HG03108 (cell line): ENCODE measurements around the gene PLPP7.

Experiments used
- ATAC-seq: cut with Tn5 transposase; IDR thresholded peaks from one replicate; pipeline ENCODE4 v1.9.1; 2021; ENCODE audit warnings: moderate library complexity; ENCODE audit not compliant: unreplicated experiment

Gene PLPP7

GRCh38 chr9:131280660-131281059 is 8.9 kb upstream of the PLPP7 start:
- no peak for ATAC-seq

- no peak for ATAC-seq
Measured at GRCh38 chr9:131281119-131281965, 8.2 kb upstream of the PLPP7 start.

GRCh38 chr9:131282175-131282574 is 7.3 kb upstream of the PLPP7 start:
- ATAC-seq, result no peak

DNA sequence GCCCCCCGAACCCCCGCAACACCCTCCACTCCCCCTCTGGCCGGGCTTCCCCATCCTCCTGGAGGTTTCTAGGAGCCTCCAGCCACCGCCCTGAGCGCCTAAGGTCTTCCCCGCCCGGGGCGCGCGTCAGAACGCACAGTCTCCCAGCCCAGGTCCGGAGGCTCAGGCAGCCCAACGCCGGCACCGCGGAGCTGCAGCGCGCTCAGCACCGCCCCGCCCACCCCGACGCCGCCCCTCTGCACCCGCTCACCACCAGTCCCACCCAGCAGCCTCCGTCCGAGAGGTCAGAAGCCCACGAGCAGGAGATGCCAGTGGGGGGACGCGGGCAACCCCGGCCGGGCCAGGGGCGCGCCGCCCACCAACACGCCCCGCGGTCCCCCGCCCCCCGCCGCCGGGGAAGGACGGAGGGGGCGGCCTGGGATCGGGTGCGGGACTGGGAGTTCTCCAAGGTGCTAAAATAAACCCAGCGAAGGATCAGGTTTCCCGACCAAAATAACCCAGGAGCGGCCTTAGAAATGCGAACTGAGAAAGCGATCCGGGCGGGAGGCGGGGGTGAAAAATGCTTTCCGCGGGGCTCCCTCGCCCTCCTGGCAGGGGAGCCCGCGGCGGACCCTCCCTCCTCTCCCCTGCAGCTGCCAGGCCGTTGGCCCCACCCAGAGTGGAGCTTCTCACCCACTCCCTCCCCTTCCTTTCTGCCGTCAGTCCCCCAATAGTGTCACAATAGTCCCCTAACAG is 6.7 kb upstream of the PLPP7 start:
- no peak for ATAC-seq

DNA sequence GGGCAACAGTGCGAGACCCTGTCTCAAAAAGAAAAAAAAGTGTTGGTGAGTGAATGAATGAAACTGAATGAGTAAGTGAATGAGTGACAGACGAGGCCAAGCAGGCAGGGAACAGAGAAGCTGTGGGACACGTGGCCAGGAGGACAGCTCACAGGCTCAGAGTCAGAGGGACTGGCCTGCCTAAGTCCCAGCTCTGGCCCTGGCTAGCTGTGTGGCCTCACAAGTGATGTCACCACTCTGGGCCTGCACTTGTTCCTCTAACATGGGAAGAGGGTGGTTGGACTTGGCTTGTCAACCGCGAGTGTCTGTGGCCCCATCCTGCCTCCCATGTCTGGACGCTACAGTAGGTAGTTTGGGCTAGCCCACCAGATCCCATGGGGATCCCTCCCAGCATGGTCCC is 4.7 kb upstream of the PLPP7 start:
- no peak for ATAC-seq

GRCh38 chr9:131287359-131287758 is 2.2 kb upstream of the PLPP7 start:
- ATAC-seq, result no peak

- no peak for ATAC-seq
Measured at GRCh38 chr9:131288217-131288616, 1.3 kb upstream of the PLPP7 start.

- ATAC-seq, result no peak
Measured at GRCh38 chr9:131290036-131290766, 678 bp downstream of the PLPP7 start.

- ATAC-seq, result no peak
Measured at GRCh38 chr9:131290767-131291370, 1.3 kb downstream of the PLPP7 start.

DNA sequence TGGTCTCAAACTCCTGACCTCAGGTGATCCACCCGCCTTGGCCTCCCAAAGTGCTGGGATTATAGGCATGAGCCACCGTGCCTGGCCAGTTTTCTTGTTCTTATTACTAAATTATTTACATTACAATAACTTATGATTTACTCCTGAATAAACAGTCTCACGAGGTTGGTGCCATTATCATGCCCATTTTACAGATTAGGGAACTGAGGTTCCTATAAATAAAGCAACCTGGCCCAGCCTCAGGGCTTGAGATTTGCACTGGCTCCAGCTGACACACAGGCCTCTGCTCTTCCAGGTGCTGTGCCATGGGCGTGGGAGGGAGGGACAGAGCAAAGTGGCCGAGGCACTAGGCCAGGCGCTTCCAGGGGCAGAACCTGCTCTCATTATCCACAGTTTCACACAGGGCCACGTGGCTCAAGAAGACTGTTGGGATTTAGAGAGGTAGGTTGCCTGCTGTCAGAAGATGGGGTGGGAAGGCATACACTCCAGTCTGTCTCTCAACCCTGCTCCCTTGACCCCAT is 2.3 kb downstream of the PLPP7 start:
- no peak for ATAC-seq

DNA sequence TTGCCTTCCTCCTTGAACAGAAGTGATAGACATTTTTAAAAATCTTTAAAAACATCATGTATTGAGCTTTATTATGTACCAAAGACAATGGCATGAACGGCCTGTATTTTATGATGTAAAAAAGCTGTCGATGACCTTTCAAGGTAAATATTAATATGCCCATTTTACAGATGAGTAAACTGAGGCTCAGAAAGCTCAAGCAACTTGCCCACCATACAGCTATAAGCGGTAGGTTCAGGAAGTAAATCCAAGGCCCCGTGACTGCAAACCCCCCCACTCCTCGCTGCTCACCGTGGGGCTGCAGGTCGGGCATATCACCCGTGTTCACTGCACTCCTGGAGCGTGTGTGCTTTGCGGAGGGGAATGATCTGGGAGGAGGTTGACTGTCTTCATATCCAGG is 3.4 kb downstream of the PLPP7 start:
- ATAC-seq, result no peak

GRCh38 chr9:131296460-131296859 is 6.9 kb downstream of the PLPP7 start:
- ATAC-seq, result no peak

GRCh38 chr9:131296906-131297500 is 7.5 kb downstream of the PLPP7 start:
- ATAC-seq, result no peak

GRCh38 chr9:131297903-131298302 is 8.4 kb downstream of the PLPP7 start:
- ATAC-seq, result no peak

GRCh38 chr9:131298341-131298740 is 8.8 kb downstream of the PLPP7 start:
- no peak for ATAC-seq

GRCh38 chr9:131298816-131299215 is 9.3 kb downstream of the PLPP7 start:
- no peak for ATAC-seq

GRCh38 chr9:131299346-131299960 is 9.9 kb downstream of the PLPP7 start:
- ATAC-seq, result no peak

DNA sequence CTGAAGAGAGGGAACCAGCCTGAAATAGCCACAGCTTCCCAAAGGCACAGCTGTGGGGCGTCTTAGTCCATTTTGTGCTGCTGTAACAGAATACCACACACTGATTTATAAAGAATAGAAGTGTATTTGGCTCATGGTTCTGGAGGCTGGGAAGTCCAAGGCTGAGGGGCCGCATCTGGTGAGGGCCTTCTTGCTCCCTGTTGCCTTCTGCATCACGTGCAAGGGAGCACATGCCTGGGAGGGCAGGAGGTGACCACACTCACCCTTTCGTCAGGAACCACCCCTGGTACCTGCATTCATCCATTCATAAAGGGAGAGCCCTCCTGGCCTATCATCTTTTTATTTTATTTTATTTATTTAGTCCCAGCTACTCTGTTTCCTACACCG is 10.4 kb downstream of the PLPP7 start:
- no peak for ATAC-seq

DNA sequence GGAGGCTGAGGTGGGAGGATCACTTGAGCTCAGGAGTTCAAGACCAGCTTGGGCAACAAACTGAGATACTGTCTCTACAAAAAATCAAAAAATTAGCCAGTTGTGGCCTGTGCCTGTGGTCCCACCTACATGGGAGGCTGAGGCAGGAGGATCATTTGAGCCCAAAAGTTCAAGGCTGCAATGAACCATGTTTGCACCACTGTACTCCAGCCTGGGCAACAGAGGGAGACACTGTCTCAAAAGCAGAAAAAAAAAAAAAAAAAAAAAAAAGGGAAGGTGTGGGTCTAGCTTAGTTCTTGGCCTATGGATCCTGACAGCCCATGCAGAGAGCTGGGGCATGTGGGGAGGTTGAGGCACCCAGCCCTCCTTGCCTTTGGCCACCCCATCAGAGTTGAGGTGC is 10.9 kb downstream of the PLPP7 start:
- ATAC-seq, result no peak
